A673 (cell line): ENCODE measurements around the gene ZNF219. TPM values are rescaled to one million over a fixed set of nuclear protein-coding genes. Genes with fewer than 3 reads are reported as not detected.
A peak's percentile ranks its signal among the peaks of the same experiment; 100 is the strongest.

Source experiments
- BruUV-seq: library from RNA; stranded (reverse); fragments of 400-500 nt; replicated peaks from 2 replicates; lab custom pipeline; 2021; lab: Mats Ljungman, UMichigan
- CTCF ChIA-PET: fragments of 300-600 bp; sonication (Branson Sonifier 250); formaldehyde crosslinking; loops from one replicate; lab custom pipeline; 2022; ENCODE audit warnings: antibody characterized with exemption; lab: Charles Lee
- POLR2A ChIA-PET: fragments of 300-600 bp; sonication (Branson Sonifier 250); formaldehyde crosslinking; loops from one replicate; lab custom pipeline; 2022; ENCODE audit warnings: antibody characterized with exemption; ENCODE audit not compliant: low non-redundant PET; lab: Charles Lee
- DNase-seq: peaks from one replicate; pipeline ENCODE4 v3.0.0-alpha.2; 2015; ENCODE audit warnings: low spot score
- H3K27ac ChIP-seq: fragments of 200-600 bp; sonication (generic); 2 replicates; pipeline ENCODE4 v1.5.1; 2016; ENCODE audit warnings: mixed run types, low read depth, mild to moderate bottlenecking, mixed read lengths, antibody characterized with exemption, low read length; ENCODE audit not compliant: poor library complexity, severe bottlenecking
- H3K27me3 ChIP-seq: fragments of 200-600 bp; sonication (generic); replicated peaks from 2 replicates; pipeline ENCODE4 v1.6.1; 2017; ENCODE audit warnings: mixed run types, low read depth, mild to moderate bottlenecking, mixed read lengths, antibody characterized with exemption, low read length; ENCODE audit not compliant: insufficient read depth, poor library complexity
- H3K36me3 ChIP-seq: fragments of 200-600 bp; sonication (generic); 2 replicates; pipeline ENCODE4 v1.6.1; 2016; ENCODE audit warnings: mixed run types, mild to moderate bottlenecking, mixed read lengths, antibody characterized with exemption, low read length; ENCODE audit not compliant: insufficient read depth, poor library complexity, severe bottlenecking
- H3K4me1 ChIP-seq: fragments of 200-600 bp; sonication (generic); 2 replicates; pipeline ENCODE4 v1.6.1; 2017; ENCODE audit warnings: mixed run types, mild to moderate bottlenecking, mixed read lengths, antibody characterized with exemption, low read length; ENCODE audit not compliant: insufficient read depth, poor library complexity, severe bottlenecking
- H3K4me3 ChIP-seq: fragments of 200-600 bp; sonication (generic); 2 replicates; pipeline ENCODE4 v1.5.1; 2016; ENCODE audit warnings: low read depth, mixed run types, mild to moderate bottlenecking, mixed read lengths, low read length; ENCODE audit not compliant: poor library complexity, severe bottlenecking
- H3K9me3 ChIP-seq: fragments of 200-600 bp; sonication (generic); 2 replicates; pipeline ENCODE4 v1.6.1; 2016; ENCODE audit warnings: mixed run types, low read depth, mild to moderate bottlenecking, mixed read lengths, antibody characterized with exemption, low read length; ENCODE audit not compliant: poor library complexity, severe bottlenecking
- EZH2 ChIP-seq: fragments of 200-600 bp; sonication (generic); IDR thresholded peaks from 2 replicates; pipeline ENCODE4 v1.6.1; 2017; ENCODE audit warnings: borderline replicate concordance, low read depth, mild to moderate bottlenecking, mixed read lengths, antibody characterized with exemption, low read length; ENCODE audit not compliant: poor library complexity, severe bottlenecking
- intact Hi-C: fragments of 100-400 bp; cut with micrococcal nuclease; formaldehyde crosslinking; loops from one replicate; pipeline ENCODE4 v1.10.0; 2022; ENCODE audit not compliant: unreplicated experiment
- total RNA-seq: library from RNA; stranded (reverse); gene quantifications from 2 replicates; pipeline ENCODE4 v1.2.3, GENCODE V29; 2021
- TF ChIP-seq, protein P1 (sequence below): fragments of 300-800, 200-600 bp; sonication (generic); conservative IDR thresholded peaks from 2 replicates; pipeline ENCODE4 v1.5.1; 2017; ENCODE audit warnings: low read depth, mild to moderate bottlenecking, antibody characterized with exemption, low read length, moderate library complexity, mixed read lengths

ZNF219 gene
- total RNA-seq, 1 experiment from 2014 or later: 84.6 TPM

DNA sequence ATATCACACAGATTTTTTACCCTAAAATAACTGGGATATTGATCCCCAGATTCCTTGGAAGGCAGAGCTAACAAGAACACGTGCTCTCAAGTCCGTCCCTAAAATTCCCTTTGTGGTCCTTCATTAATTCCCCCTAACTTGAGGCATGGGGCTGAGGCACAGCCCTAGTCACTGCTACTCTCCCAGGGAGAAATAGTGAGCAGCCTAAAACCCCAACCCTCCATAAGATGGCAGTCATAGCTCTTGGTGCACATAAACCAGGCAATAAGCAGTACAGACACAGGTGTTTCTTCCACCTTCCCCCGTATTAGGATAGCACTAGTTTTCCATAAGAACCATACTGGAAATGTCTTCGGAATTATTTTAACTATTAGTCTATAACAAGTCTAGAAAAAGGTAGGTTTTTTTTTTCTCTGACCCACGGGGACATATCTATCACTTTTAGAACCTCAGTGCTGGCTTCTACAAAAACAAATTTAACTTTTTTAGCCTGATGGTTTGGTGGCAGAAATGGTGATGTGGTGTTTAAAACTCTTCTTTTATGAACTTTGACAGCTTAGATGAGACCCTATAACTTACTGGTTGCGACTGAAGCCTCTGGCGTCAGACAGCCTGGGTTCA, 31.5 kb downstream of the ZNF219 start:
- intact Hi-C loops: no loop called here
- H3K27me3 ChIP-seq: no peaks in the 10 kb centered on the region
- POLR2A ChIA-PET: no interaction called here

DNA sequence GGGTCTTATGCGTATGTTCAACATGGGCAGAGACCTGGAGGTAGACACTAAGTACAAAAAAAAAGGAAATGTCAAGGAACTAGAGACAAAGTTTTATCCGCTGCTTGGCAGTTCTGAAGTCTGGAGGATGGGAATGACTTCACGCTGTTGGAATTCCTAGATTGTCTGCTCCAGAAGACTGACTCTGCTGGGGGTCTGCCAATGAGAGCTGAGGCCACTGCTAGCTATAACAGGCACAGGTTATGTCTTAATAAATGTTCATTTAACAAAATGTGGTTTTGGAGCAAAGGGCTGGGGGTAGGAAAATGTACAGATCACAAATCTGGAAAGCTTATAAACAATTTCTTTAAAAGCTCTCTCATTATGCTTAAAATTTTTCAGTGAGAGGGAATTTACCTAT, 35.0 kb downstream of the ZNF219 start:
- TF ChIP-seq, protein P1, sequence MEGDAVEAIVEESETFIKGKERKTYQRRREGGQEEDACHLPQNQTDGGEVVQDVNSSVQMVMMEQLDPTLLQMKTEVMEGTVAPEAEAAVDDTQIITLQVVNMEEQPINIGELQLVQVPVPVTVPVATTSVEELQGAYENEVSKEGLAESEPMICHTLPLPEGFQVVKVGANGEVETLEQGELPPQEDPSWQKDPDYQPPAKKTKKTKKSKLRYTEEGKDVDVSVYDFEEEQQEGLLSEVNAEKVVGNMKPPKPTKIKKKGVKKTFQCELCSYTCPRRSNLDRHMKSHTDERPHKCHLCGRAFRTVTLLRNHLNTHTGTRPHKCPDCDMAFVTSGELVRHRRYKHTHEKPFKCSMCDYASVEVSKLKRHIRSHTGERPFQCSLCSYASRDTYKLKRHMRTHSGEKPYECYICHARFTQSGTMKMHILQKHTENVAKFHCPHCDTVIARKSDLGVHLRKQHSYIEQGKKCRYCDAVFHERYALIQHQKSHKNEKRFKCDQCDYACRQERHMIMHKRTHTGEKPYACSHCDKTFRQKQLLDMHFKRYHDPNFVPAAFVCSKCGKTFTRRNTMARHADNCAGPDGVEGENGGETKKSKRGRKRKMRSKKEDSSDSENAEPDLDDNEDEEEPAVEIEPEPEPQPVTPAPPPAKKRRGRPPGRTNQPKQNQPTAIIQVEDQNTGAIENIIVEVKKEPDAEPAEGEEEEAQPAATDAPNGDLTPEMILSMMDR: no peak
- no peak for TF ChIP-seq EZH2

More for the DNA sequence above, 31.5 kb downstream of the ZNF219 start:
- no peaks in the 10 kb centered on the region for H3K9me3 ChIP-seq
- CTCF ChIA-PET: interaction anchor here (0.7 to 3.6 kb wide), 6 partner anchors 23 to 247 kb away, joined by 3 to 24 read pairs (median 6); no protein-coding TSS in a partner anchor
- no TSS peak for BruUV-seq
- no peaks in the 10 kb centered on the region for H3K36me3 ChIP-seq
- peaks cover 25% of the 10 kb centered on the region for H3K4me1 ChIP-seq
- H3K4me3 ChIP-seq: no peak overlapping the region
- DNase-seq: peak; percentile 34
- TF ChIP-seq, protein P1: peak; percentile 44; the same call in 1 of the 2 replicates
- no peak for TF ChIP-seq EZH2
- H3K27ac ChIP-seq: no peak overlapping the region

DNA sequence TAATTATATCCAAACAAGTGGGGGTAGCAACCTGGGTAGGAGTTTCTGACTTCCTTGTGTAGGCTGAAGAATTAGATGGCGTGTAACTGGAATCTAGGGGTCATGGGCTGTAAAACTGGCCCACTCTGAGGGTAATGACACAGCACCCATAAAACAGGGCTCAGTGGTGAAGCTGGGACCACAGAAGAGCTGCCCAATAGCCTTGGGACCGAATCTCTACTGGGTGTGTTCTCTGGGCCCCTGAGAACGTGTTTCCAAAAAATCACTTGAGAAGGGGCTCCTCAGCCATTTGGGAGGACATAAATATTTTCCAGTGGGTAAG, 37.1 kb downstream of the ZNF219 start:
- Histone ChIP-seq H3K27me3 (no peaks in the 10 kb centered on the region), H3K4me3 (no peak overlapping the region), H3K27ac (no peak overlapping the region), H3K9me3 (no peaks in the 10 kb centered on the region), H3K4me1 (peaks cover 7% of the 10 kb centered on the region), H3K36me3 (no peaks in the 10 kb centered on the region)
- CTCF ChIA-PET: no interaction called here
- BruUV-seq: no TSS peak
- POLR2A ChIA-PET: no interaction called here
- no peak for DNase-seq
- intact Hi-C loops: no loop called here
- TF ChIP-seq, protein P1: no peak
- no peak for TF ChIP-seq EZH2

More for the DNA sequence above, 35.0 kb downstream of the ZNF219 start:
- no peaks in the 10 kb centered on the region for H3K36me3 ChIP-seq
- no peaks in the 10 kb centered on the region for H3K27me3 ChIP-seq
- BruUV-seq: no TSS peak
- H3K27ac ChIP-seq: no peak overlapping the region
- peaks cover 7% of the 10 kb centered on the region for H3K4me1 ChIP-seq
- DNase-seq: peak; percentile 62
- H3K9me3 ChIP-seq: no peaks in the 10 kb centered on the region
- ChIA-PET CTCF (interaction anchor here (1.1 kb wide), 1 partner anchor 49 kb away, joined by 6 read pairs; no protein-coding TSS in a partner anchor), POLR2A (no interaction called here)
- no peak overlapping the region for H3K4me3 ChIP-seq
- intact Hi-C loops: no loop called here
